ENCODE results near the gene EP400. TPM values are rescaled to one million over a fixed set of nuclear protein-coding genes. Genes with fewer than 3 reads are reported as not detected.

Gene EP400
- total and polyA plus RNA-seq, 7 donors, result 8.0 to 24.5 (median 18.4) TPM

DNA sequence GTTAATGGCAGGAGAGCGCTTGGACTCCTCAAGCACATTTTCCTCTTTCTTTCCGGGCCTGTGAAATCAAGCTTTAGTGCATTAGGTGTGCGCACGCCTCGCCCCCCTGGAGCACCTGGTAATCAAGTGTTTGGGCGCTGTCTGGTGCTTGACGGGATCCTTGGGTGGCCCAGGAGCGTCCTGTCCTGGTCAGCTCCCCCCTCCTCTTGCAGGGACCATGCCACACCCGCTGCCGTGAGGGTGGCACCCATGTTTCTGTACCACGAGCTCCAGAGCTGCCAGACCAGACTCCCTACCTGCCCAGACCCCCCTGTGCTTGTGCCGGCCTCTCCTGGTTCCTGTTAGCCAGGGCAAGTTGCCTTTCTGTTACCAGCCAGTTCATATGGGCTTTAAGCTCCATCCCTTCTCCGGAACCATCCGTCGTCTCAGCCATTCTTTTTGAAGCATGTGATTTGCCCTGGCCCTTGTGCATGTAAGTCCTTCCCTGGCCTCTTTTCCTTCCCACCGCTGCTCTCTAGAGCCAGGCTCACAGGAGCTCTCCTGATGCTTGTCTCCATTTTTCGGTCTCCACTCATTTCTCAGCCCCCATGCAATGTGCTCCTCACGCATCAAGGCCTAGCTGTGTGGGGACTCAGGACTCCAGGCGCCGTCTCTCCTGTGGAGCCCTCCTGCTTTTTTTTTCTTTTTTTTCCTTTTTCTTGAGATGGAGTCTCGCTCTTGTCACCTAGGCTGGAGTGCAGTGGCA lies 66.1 kb downstream of the EP400 start:
- no peak overlapping the region for H3K27ac ChIP-seq
- ATAC-seq (no peak), DNase-seq (no peak)
- 93 to 95% (median 93%) methylated on average over 21 of the region's 21 CpGs for WGBS, 3 donors
- no peaks in the 10 kb centered on the region for H3K4me1 ChIP-seq
- TF ChIP-seq, protein P1, sequence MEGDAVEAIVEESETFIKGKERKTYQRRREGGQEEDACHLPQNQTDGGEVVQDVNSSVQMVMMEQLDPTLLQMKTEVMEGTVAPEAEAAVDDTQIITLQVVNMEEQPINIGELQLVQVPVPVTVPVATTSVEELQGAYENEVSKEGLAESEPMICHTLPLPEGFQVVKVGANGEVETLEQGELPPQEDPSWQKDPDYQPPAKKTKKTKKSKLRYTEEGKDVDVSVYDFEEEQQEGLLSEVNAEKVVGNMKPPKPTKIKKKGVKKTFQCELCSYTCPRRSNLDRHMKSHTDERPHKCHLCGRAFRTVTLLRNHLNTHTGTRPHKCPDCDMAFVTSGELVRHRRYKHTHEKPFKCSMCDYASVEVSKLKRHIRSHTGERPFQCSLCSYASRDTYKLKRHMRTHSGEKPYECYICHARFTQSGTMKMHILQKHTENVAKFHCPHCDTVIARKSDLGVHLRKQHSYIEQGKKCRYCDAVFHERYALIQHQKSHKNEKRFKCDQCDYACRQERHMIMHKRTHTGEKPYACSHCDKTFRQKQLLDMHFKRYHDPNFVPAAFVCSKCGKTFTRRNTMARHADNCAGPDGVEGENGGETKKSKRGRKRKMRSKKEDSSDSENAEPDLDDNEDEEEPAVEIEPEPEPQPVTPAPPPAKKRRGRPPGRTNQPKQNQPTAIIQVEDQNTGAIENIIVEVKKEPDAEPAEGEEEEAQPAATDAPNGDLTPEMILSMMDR (IDR thresholded peaks at IDR 0.05), result no peak
- H3K27me3 ChIP-seq (ENCODE audit: insufficient read depth in 3 of 3, low read length in 2 of 3), result no peaks in the 10 kb centered on the region
- H3K9me3 ChIP-seq, result no peaks in the 10 kb centered on the region
- no peak overlapping the region for H3K4me3 ChIP-seq
- intact Hi-C loops (cut with DNase I), result no loop called here
- peaks cover 9 to 98% of the 10 kb centered on the region in 2 donors for H3K36me3 ChIP-seq (ENCODE audit: insufficient read depth in 1 of 2, low read depth in 1 of 2)

DNA sequence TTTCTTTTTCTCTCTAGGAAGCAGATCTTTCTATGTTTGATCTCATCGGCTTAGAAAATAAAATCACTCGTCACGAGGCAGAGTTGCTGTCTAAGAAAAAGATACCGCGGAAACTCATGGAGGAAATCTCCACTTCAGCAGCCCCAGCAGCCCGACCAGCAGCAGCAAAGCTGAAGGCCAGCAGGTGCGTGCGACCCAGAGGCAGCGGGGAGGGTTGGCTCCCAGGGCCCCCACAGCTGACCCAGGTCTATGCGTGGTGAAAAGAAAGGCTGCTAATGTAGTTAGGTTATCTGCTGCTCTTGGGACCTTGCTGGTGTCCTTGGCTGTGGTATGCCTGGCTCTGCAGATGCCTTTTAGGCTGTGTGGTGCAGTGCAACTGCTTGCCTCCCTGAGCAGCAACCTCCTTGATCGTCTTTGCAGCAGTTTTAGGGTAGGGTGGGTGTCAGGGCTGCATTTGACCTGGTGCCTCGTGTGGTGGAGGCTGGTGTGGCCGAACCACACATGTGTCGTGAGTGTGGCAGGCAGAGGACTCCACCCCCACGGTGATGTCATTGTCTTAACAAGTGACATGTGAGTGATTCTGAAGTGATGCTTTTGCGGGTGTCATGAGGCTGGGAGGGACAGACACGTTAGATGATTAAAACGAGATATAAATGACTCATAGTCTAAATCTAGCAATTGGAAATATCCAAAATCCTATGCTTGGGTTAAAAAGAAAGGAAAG lies 68.6 kb downstream of the EP400 start:
- TF ChIP-seq, protein P1 (IDR thresholded peaks at IDR 0.05), result no peak
- no peak overlapping the region for H3K27ac ChIP-seq
- ATAC-seq, result no peak
- peaks cover 6 to 93% of the 10 kb centered on the region in 2 donors for H3K36me3 ChIP-seq (ENCODE audit: insufficient read depth in 1 of 2, low read depth in 1 of 2)
- intact Hi-C loops (cut with DNase I), result no loop called here
- no peak for DNase-seq
- no peaks in the 10 kb centered on the region for H3K9me3 ChIP-seq
- 89 to 91% (median 90%) methylated on average over 18 of the region's 18 CpGs for WGBS, 3 donors
- H3K4me3 ChIP-seq, result no peak overlapping the region
- no peaks in the 10 kb centered on the region for H3K27me3 ChIP-seq (ENCODE audit: insufficient read depth in 3 of 3, low read length in 2 of 3)
- H3K4me1 ChIP-seq, result peaks cover 5% of the 10 kb centered on the region

DNA sequence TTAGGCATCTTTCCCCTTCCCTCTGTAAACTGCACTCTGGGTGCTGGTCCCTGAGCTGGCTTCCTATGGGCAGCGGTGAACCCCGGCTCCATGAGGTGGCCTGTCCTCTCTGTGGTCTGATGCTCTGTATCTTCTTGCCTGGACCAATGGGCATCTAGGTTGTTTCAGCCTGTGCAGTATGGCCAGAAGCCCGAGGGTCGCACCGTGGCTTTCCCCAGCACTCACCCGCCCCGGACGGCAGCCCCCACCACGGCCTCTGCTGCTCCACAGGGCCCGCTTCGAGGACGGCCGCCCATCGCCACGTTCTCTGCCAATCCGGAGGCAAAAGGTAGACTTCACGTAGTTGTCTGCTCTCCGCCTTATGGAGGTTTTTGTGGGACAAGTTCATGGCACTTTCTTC lies 70.1 kb downstream of the EP400 start:
- TF ChIP-seq, protein P1 (IDR thresholded peaks at IDR 0.05), result no peak
- intact Hi-C loops (cut with DNase I), result no loop called here
- no peak overlapping the region for H3K27ac ChIP-seq
- H3K4me1 ChIP-seq, result peaks cover 5% of the 10 kb centered on the region
- ATAC-seq (no peak), DNase-seq (no peak)
- H3K9me3 ChIP-seq, result no peaks in the 10 kb centered on the region
- H3K4me3 ChIP-seq, result no peak overlapping the region
- 95 to 97% (median 96%) methylated on average over 18 of the region's 18 CpGs for WGBS, 3 donors
- H3K27me3 ChIP-seq (ENCODE audit: insufficient read depth in 3 of 3, low read length in 2 of 3), result no peaks in the 10 kb centered on the region
- peaks cover 0 to 93% of the 10 kb centered on the region in 2 donors for H3K36me3 ChIP-seq (ENCODE audit: insufficient read depth in 1 of 2, low read depth in 1 of 2)

DNA sequence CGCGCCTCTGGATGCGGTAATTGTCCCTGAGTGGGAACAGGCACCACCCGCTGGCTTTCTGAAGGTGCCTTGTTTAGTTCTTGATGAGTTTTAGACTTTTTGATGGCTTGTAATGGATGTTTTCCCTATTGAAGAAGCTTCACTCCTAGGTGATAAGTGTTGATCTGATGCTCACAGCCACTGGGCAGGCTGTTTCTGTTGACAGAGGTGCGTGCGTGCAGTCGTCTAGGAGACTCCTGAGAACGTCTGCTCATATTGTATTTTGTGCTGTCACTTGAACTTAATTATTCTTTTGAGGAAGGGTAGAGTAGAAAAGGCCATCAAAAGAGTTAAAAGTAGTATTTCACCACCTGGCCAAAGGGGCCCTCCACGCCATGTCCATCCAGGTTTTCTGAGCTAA lies 70.5 kb downstream of the EP400 start:
- Histone ChIP-seq H3K36me3 (ENCODE audit: insufficient read depth in 1 of 2, low read depth in 1 of 2) (peaks cover 0 to 93% of the 10 kb centered on the region in 2 donors), H3K27me3 (ENCODE audit: insufficient read depth in 3 of 3, low read length in 2 of 3) (no peaks in the 10 kb centered on the region), H3K27ac (no peak overlapping the region), H3K9me3 (no peaks in the 10 kb centered on the region), H3K4me1 (peaks cover 5% of the 10 kb centered on the region), H3K4me3 (no peak overlapping the region)
- WGBS, 3 donors, result 83 to 90% (median 85%) methylated on average over 9 of the region's 9 CpGs
- no peak for ATAC-seq
- TF ChIP-seq, protein P1 (IDR thresholded peaks at IDR 0.05), result no peak
- intact Hi-C loops (cut with DNase I), result no loop called here
- no peak for DNase-seq
